CD4-positive, CD25-positive, alpha-beta regulatory T cell (primary cell): Measurements from ENCODE around the gene ELAPOR1. TPM values are rescaled to one million over a fixed set of nuclear protein-coding genes. Genes with fewer than 3 reads are reported as not detected.

Experiments
- ATAC-seq, 2 donors: fragments of 150-1000 bp; cut with Tn5 transposase; one replicate each; pipeline ENCODE4 v1.10.0; 2021; ENCODE audit warnings: low read depth in 2 of 2, moderate number of reproducible peaks in 2 of 2, moderate library complexity in 1 of 2
- DNase-seq, 3 donors: peaks; one replicate each; pipeline versions ENCODE4 v3.0.0 to v3.0.0-alpha.2; 2012 to 2022; ENCODE audit warnings: mixed read lengths in 1 of 3
- H3K27ac ChIP-seq: one replicate; pipeline ENCODE4 v1.7.0; 2013; ENCODE audit warnings: mild to moderate bottlenecking, low read length; ENCODE audit not compliant: insufficient read depth, poor library complexity, severe bottlenecking
- H3K27me3 ChIP-seq: one replicate; pipeline ENCODE4 v1.7.0; 2013; ENCODE audit warnings: low read length; ENCODE audit not compliant: control insufficient read depth, insufficient read depth
- H3K36me3 ChIP-seq: one replicate; pipeline ENCODE4 v1.7.0; 2013; ENCODE audit warnings: mild to moderate bottlenecking, low read length, moderate library complexity; ENCODE audit not compliant: control insufficient read depth, insufficient read depth
- H3K4me1 ChIP-seq: 2 replicates; pipeline ENCODE4 v1.7.0; 2013; ENCODE audit warnings: mild to moderate bottlenecking, low read length; ENCODE audit not compliant: insufficient read depth, control insufficient read depth, poor library complexity, severe bottlenecking
- H3K4me3 ChIP-seq: one replicate; pipeline ENCODE4 v1.7.0; 2013; ENCODE audit warnings: low read depth, mild to moderate bottlenecking, low read length, moderate library complexity
- H3K9me3 ChIP-seq, 2 experiments: 1 replicate in 1 of 2; 2 replicates in 1 of 2; pipeline ENCODE4 v1.7.0; 2013; ENCODE audit warnings: low read length in 2 of 2, mild to moderate bottlenecking in 1 of 2, moderate library complexity in 1 of 2; ENCODE audit not compliant: control insufficient read depth in 2 of 2
- H3K27ac Mint-ChIP-seq, 3 donors: one replicate each; pipeline ENCODE4 v1.8.0; 2020 to 2022; ENCODE audit warnings: mild to moderate bottlenecking in 3 of 3, mixed read lengths in 3 of 3, moderate library complexity in 2 of 3
- H3K27me3 Mint-ChIP-seq: one replicate; pipeline ENCODE4 v1.8.0; 2022; ENCODE audit warnings: mild to moderate bottlenecking, mixed read lengths
- H3K36me3 Mint-ChIP-seq: one replicate; pipeline ENCODE4 v1.8.0; 2020; ENCODE audit warnings: mixed read lengths
- H3K4me1 Mint-ChIP-seq, 4 donors: one replicate each; pipeline ENCODE4 v1.8.0; 2020 to 2022; ENCODE audit warnings: mixed read lengths in 4 of 4, mild to moderate bottlenecking in 1 of 4
- H3K4me3 Mint-ChIP-seq, 4 donors: one replicate each; pipeline ENCODE4 v1.8.0; 2020 to 2022; ENCODE audit warnings: mild to moderate bottlenecking in 4 of 4, mixed read lengths in 4 of 4, moderate library complexity in 3 of 4
- H3K9me3 Mint-ChIP-seq, 7 donors: one replicate each; pipeline ENCODE4 v1.8.0; 2020 to 2022; ENCODE audit warnings: mixed read lengths in 7 of 7, mild to moderate bottlenecking in 3 of 7, moderate library complexity in 2 of 7
- polyA plus RNA-seq, 4 donors: library from polyadenylated mRNA; unstranded; fragments of 300-500 nt; fragmentation: Illumina TruSeq; gene quantifications; one replicate each; pipeline ENCODE4 v1.2.3, GENCODE V29; 2021
- total RNA-seq: library from RNA; stranded (reverse); gene quantifications from one replicate; pipeline ENCODE4 v1.2.3, GENCODE V29; 2022

ELAPOR1 gene
- total and polyA plus RNA-seq, 5 donors from 2014 or later, result 9.8 to 19.5 (median 16.7) TPM

DNA sequence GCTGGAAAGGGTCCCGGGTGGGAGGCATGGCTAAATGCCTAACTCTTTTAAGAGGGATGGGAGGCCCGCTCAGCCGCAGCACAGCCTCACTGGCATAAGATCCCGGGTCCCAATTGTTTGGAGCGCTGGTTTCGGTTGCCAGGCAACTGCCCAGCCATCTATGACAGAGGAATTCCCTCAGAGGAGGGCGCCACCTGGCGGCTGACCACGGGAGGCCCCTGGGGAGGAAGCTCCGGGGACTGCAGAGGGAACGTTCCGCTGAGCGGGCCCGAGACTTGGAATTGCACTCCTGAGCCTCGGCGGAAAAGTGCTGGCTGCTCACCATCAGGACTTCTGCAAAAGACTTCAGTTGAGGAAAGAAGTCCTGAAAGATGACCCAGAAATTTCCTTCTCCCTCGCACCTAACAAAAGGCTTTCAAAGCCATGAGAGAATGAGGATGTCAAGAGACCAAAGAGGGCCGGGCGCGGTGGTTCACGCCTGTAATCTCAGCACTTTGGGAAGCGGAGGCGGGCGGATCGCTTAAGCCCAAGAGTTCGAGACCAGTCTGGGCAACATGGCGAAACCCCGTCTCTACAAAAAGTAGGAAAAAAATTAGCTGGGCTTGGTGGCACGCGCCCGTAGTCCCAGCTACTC is 1.1 kb upstream of the ELAPOR1 start:
- DNase-seq (peak; percentile 78 to 82 (median 81)), ATAC-seq (peak; percentile 43 to 52)
- Histone ChIP-seq H3K4me1 (peaks cover 28% of the 10 kb centered on the region), H3K4me3 (peak overlapping the region; percentile 51), H3K27ac (peak overlapping the region; percentile 67), H3K27me3 (peaks cover 2% of the 10 kb centered on the region), H3K36me3 (no peaks in the 10 kb centered on the region), H3K9me3 (no peaks in the 10 kb centered on the region)
- Mint-ChIP-seq H3K27ac (peak overlapping the region; percentile 94 to 97 (median 95)), H3K4me1 (peaks cover 15 to 35% (median 22%) of the 10 kb centered on the region in 4 donors), H3K36me3 (peaks cover 4% of the 10 kb centered on the region), H3K4me3 (peak overlapping the region; percentile 86 to 98 (median 91)), H3K9me3 (peaks cover 0 to 2% (median 0%) of the 10 kb centered on the region in 7 donors), H3K27me3 (peaks cover 14% of the 10 kb centered on the region)

DNA sequence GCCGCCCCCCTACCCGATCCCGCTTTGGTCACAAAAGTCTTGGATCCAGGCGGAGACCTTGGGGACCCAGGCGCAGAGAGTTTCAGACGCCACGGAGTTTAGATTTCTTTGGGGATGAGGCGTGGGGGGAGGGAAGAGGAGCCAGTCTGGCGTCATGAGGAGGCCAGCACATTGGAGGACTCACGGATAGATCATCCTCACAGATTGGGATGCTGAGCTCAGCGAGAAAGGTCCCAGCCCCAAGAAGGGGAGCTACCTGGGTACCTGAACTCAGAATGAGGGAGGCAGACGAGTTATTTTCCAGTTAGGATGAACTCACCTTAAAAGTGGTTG is 393 bp downstream of the ELAPOR1 start:
- peaks cover 0 to 2% (median 0%) of the 10 kb centered on the region in 7 donors for H3K9me3 Mint-ChIP-seq
- Histone ChIP-seq H3K27me3 (peaks cover 2% of the 10 kb centered on the region), H3K27ac (no peak overlapping the region), H3K4me3 (peak overlapping the region; percentile 67), H3K4me1 (peaks cover 28% of the 10 kb centered on the region), H3K9me3 (no peaks in the 10 kb centered on the region), H3K36me3 (no peaks in the 10 kb centered on the region)
- no peak for ATAC-seq
- peaks cover 15 to 38% (median 25%) of the 10 kb centered on the region in 4 donors for H3K4me1 Mint-ChIP-seq
- peaks cover 14% of the 10 kb centered on the region for H3K27me3 Mint-ChIP-seq
- peak overlapping the region in 2 of 3 donors; percentile 57 to 94 for H3K27ac Mint-ChIP-seq
- no peak for DNase-seq
- H3K36me3 Mint-ChIP-seq, result peaks cover 4% of the 10 kb centered on the region
- H3K4me3 Mint-ChIP-seq, result peak overlapping the region; percentile 86 to 95 (median 91)

DNA sequence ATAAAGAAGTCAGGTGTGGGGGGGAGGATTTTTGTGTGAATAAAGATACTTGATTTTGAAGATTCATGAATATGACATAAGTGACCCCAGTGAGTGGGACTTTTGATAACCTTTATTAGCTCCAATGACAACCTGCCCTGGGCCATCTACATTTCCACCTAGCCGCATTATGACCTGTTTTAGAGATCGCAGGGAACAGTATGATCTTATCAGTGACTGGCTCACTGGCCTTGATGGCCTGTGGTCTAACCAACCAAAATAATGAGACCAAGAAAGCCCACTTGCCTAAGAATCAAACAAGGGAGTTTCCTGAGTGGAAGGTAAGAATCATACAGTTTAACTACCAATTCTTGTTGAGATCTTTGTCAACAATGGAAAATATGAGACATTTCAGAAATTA is 1.8 kb downstream of the ELAPOR1 start:
- ATAC-seq (no peak), DNase-seq (no peak)
- Mint-ChIP-seq H3K27me3 (peaks cover 10% of the 10 kb centered on the region), H3K4me1 (peaks cover 15 to 38% (median 25%) of the 10 kb centered on the region in 4 donors), H3K36me3 (peaks cover 4% of the 10 kb centered on the region), H3K4me3 (peak overlapping the region in 3 of 4 donors; percentile 3 to 75 (median 45)), H3K27ac (no peak overlapping the region), H3K9me3 (peaks cover 0 to 2% (median 0%) of the 10 kb centered on the region in 7 donors)
- H3K4me1 ChIP-seq, result peaks cover 28% of the 10 kb centered on the region
- H3K4me3 ChIP-seq, result no peak overlapping the region
- no peak overlapping the region for H3K27ac ChIP-seq
- H3K36me3 ChIP-seq, result no peaks in the 10 kb centered on the region
- no peaks in the 10 kb centered on the region for H3K9me3 ChIP-seq
- peaks cover under 1% of the 10 kb centered on the region for H3K27me3 ChIP-seq

DNA sequence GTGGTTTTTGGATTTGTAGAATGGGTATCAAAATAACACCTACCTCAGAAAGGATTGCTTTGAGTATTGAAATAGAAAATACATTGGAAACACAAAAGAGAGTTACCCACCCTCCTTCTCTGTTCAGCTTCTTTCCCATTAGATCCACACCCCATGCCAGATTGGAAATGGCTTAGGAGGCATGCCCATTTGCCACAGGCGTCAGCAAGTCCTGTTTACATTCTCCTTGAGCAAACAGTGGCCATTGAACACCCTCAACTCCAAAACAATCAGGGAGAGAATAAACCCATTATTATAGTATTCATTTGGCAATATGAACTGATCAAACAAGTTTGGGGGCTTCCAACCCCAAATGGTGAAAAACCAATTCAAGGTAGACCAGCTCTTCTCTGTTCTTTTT is 2.4 kb downstream of the ELAPOR1 start:
- Histone ChIP-seq H3K4me1 (peaks cover 28% of the 10 kb centered on the region), H3K27ac (no peak overlapping the region)
- peak overlapping the region in 2 of 4 donors; percentile 0 to 75 for H3K4me3 Mint-ChIP-seq

DNA sequence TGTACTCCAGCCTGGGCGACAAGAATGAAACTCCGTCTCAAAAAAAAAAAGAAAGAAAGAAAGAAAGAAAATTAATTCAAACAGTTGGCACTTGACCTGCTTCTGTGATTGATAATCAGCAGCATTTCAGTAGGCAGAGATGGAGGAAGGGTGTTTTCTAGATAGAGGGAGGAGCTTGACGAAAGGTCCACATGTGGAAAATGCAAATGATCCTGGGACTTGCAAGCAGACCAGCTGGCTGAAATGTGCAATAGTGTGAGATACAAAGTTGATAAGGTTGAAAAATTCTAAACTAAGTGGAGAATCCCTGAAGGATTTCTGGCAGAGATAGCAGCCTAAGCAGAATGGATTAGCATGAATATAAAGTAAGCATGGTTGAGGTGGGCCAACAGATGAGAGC is 4.2 kb downstream of the ELAPOR1 start:
- Mint-ChIP-seq H3K36me3 (peaks cover 4% of the 10 kb centered on the region), H3K27me3 (peaks cover 2% of the 10 kb centered on the region), H3K27ac (no peak overlapping the region), H3K9me3 (peaks cover 0 to under 1% (median 0%) of the 10 kb centered on the region in 7 donors), H3K4me3 (no peak overlapping the region), H3K4me1 (peaks cover 4 to 28% (median 17%) of the 10 kb centered on the region in 4 donors)
- DNase-seq, result no peak
- Histone ChIP-seq H3K27me3 (no peaks in the 10 kb centered on the region), H3K4me3 (no peak overlapping the region), H3K27ac (no peak overlapping the region), H3K36me3 (no peaks in the 10 kb centered on the region), H3K9me3 (no peaks in the 10 kb centered on the region), H3K4me1 (peaks cover 17% of the 10 kb centered on the region)
- no peak for ATAC-seq

More for the DNA sequence above, 2.4 kb downstream of the ELAPOR1 start:
- no peaks in the 10 kb centered on the region for H3K27me3 ChIP-seq
- H3K27ac Mint-ChIP-seq, result no peak overlapping the region
- H3K36me3 ChIP-seq, result no peaks in the 10 kb centered on the region
- no peak for DNase-seq
- no peak overlapping the region for H3K4me3 ChIP-seq
- peaks cover 0 to 2% (median 0%) of the 10 kb centered on the region in 7 donors for H3K9me3 Mint-ChIP-seq
- H3K36me3 Mint-ChIP-seq, result peaks cover 4% of the 10 kb centered on the region
- peaks cover 10% of the 10 kb centered on the region for H3K27me3 Mint-ChIP-seq
- ATAC-seq, result no peak
- no peaks in the 10 kb centered on the region for H3K9me3 ChIP-seq
- H3K4me1 Mint-ChIP-seq, result peaks cover 15 to 38% (median 25%) of the 10 kb centered on the region in 4 donors

DNA sequence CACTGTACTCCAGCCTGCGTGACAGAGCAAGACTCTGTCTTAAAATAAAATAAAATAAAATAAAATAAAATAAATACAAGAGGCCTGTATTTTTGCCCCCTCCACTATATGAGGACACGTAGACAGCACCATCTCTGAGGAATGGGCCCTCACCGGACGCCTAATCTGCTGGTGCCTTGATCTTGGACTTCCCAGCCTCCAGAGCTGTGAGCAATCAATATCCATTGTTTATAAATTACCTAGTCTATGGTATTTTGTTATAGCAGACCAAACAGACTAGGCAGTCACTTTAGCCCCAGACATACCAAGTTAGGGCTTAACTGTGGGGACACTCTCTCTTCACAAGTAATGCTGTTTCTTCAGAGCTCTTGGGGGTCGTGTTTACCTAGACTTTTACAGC is 6.4 kb downstream of the ELAPOR1 start:
- H3K4me1 Mint-ChIP-seq, result peaks cover 0 to 8% (median 4%) of the 10 kb centered on the region in 4 donors
- no peaks in the 10 kb centered on the region for H3K36me3 ChIP-seq
- H3K9me3 ChIP-seq, result no peaks in the 10 kb centered on the region
- no peak for DNase-seq
- no peak overlapping the region for H3K27ac ChIP-seq
- no peaks in the 10 kb centered on the region for H3K9me3 Mint-ChIP-seq
- no peaks in the 10 kb centered on the region for H3K27me3 ChIP-seq
- H3K4me1 ChIP-seq, result no peaks in the 10 kb centered on the region
- H3K4me3 ChIP-seq, result no peak overlapping the region
- no peak overlapping the region for H3K27ac Mint-ChIP-seq
- peaks cover 4% of the 10 kb centered on the region for H3K36me3 Mint-ChIP-seq
- H3K4me3 Mint-ChIP-seq, result no peak overlapping the region
- no peak for ATAC-seq
- H3K27me3 Mint-ChIP-seq, result no peaks in the 10 kb centered on the region

DNA sequence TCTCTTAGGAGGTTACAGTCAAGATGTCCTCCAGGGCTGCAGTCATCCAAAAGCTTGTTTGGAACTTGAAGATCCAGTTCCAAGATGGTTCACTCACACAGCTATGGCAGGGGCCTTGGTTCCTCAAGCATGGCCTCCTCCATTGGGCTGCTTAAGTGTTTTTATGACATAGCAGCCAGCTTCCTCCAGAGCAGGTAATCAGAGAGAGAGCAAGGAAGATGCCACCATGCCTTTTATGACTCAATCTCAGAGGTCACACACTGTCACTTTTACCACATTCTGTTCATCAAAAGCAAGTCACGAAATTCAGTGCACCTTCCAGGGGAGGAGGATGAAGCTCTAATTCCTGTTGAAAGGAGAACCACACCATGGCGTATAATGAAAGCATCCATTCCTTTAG is 17.1 kb downstream of the ELAPOR1 start:
- DNase-seq, result peak in 1 of 3 donors; percentile 10
- no peak for ATAC-seq
- no peaks in the 10 kb centered on the region for H3K4me1 ChIP-seq
- H3K36me3 Mint-ChIP-seq, result peaks cover 8% of the 10 kb centered on the region
- no peaks in the 10 kb centered on the region for H3K9me3 Mint-ChIP-seq
- H3K4me1 Mint-ChIP-seq, result peaks cover 3 to 18% (median 6%) of the 10 kb centered on the region in 4 donors
- no peaks in the 10 kb centered on the region for H3K27me3 ChIP-seq
- no peak overlapping the region for H3K4me3 Mint-ChIP-seq
- H3K36me3 ChIP-seq, result no peaks in the 10 kb centered on the region
- H3K27ac ChIP-seq, result no peak overlapping the region
- H3K9me3 ChIP-seq, result no peaks in the 10 kb centered on the region
- H3K27me3 Mint-ChIP-seq, result peaks cover 4% of the 10 kb centered on the region
- no peak overlapping the region for H3K4me3 ChIP-seq
- no peak overlapping the region for H3K27ac Mint-ChIP-seq

DNA sequence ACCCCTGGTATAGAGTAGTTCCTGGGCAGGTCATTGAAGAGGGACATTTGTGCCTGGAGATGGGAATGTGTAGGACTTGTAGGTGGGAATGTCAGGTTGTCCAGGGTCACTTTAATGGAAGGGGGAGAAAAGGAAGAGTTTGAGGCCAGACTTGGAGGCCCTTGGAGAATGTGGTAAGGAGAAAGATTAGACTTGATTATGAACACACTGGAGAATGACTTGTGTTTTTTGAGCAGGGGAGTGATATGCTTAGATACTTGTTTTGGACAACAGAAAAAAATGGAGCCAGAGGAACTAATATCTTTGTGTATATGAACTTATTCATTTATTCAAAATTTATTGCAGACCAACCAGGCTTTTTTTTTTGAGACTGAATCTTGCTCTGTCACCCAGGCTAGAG is 17.9 kb downstream of the ELAPOR1 start:
- Histone ChIP-seq H3K36me3 (no peaks in the 10 kb centered on the region), H3K27ac (no peak overlapping the region), H3K4me1 (no peaks in the 10 kb centered on the region), H3K9me3 (no peaks in the 10 kb centered on the region), H3K27me3 (no peaks in the 10 kb centered on the region), H3K4me3 (no peak overlapping the region)
- Mint-ChIP-seq H3K27me3 (peaks cover 4% of the 10 kb centered on the region), H3K9me3 (no peaks in the 10 kb centered on the region), H3K4me3 (no peak overlapping the region), H3K4me1 (peaks cover 2 to 18% (median 6%) of the 10 kb centered on the region in 4 donors), H3K27ac (no peak overlapping the region), H3K36me3 (peaks cover 8% of the 10 kb centered on the region)
- ATAC-seq (no peak), DNase-seq (no peak)
